A673 (cell line): ENCODE results near the gene KCNK18. TPM values are rescaled to one million over a fixed set of nuclear protein-coding genes. Genes with fewer than 3 reads are reported as not detected.

ENCODE experiments used
- BruUV-seq: library from RNA; stranded (reverse); fragments of 400-500 nt; replicated peaks from 2 replicates; lab custom pipeline; 2021; lab: Mats Ljungman, UMichigan
- CTCF ChIA-PET: fragments of 300-600 bp; sonication (Branson Sonifier 250); formaldehyde crosslinking; loops from one replicate; lab custom pipeline; 2022; ENCODE audit warnings: antibody characterized with exemption; lab: Charles Lee
- POLR2A ChIA-PET: fragments of 300-600 bp; sonication (Branson Sonifier 250); formaldehyde crosslinking; loops from one replicate; lab custom pipeline; 2022; ENCODE audit warnings: antibody characterized with exemption; ENCODE audit not compliant: low non-redundant PET; lab: Charles Lee
- DNase-seq: peaks from one replicate; pipeline ENCODE4 v3.0.0-alpha.2; 2015; ENCODE audit warnings: low spot score
- H3K27ac ChIP-seq: fragments of 200-600 bp; sonication (generic); 2 replicates; pipeline ENCODE4 v1.5.1; 2016; ENCODE audit warnings: mixed run types, low read depth, mild to moderate bottlenecking, mixed read lengths, antibody characterized with exemption, low read length; ENCODE audit not compliant: poor library complexity, severe bottlenecking
- H3K27me3 ChIP-seq: fragments of 200-600 bp; sonication (generic); replicated peaks from 2 replicates; pipeline ENCODE4 v1.6.1; 2017; ENCODE audit warnings: mixed run types, low read depth, mild to moderate bottlenecking, mixed read lengths, antibody characterized with exemption, low read length; ENCODE audit not compliant: insufficient read depth, poor library complexity
- H3K36me3 ChIP-seq: fragments of 200-600 bp; sonication (generic); 2 replicates; pipeline ENCODE4 v1.6.1; 2016; ENCODE audit warnings: mixed run types, mild to moderate bottlenecking, mixed read lengths, antibody characterized with exemption, low read length; ENCODE audit not compliant: insufficient read depth, poor library complexity, severe bottlenecking
- H3K4me1 ChIP-seq: fragments of 200-600 bp; sonication (generic); 2 replicates; pipeline ENCODE4 v1.6.1; 2017; ENCODE audit warnings: mixed run types, mild to moderate bottlenecking, mixed read lengths, antibody characterized with exemption, low read length; ENCODE audit not compliant: insufficient read depth, poor library complexity, severe bottlenecking
- H3K4me3 ChIP-seq: fragments of 200-600 bp; sonication (generic); 2 replicates; pipeline ENCODE4 v1.5.1; 2016; ENCODE audit warnings: low read depth, mixed run types, mild to moderate bottlenecking, mixed read lengths, low read length; ENCODE audit not compliant: poor library complexity, severe bottlenecking
- H3K9me3 ChIP-seq: fragments of 200-600 bp; sonication (generic); 2 replicates; pipeline ENCODE4 v1.6.1; 2016; ENCODE audit warnings: mixed run types, low read depth, mild to moderate bottlenecking, mixed read lengths, antibody characterized with exemption, low read length; ENCODE audit not compliant: poor library complexity, severe bottlenecking
- CTCF ChIP-seq: fragments of 300-800, 200-600 bp; sonication (generic); conservative IDR thresholded peaks from 2 replicates; pipeline ENCODE4 v1.5.1; 2017; ENCODE audit warnings: low read depth, mild to moderate bottlenecking, antibody characterized with exemption, low read length, moderate library complexity, mixed read lengths
- EZH2 ChIP-seq: fragments of 200-600 bp; sonication (generic); IDR thresholded peaks from 2 replicates; pipeline ENCODE4 v1.6.1; 2017; ENCODE audit warnings: borderline replicate concordance, low read depth, mild to moderate bottlenecking, mixed read lengths, antibody characterized with exemption, low read length; ENCODE audit not compliant: poor library complexity, severe bottlenecking
- intact Hi-C: fragments of 100-400 bp; cut with micrococcal nuclease; formaldehyde crosslinking; loops from one replicate; pipeline ENCODE4 v1.10.0; 2022; ENCODE audit not compliant: unreplicated experiment
- total RNA-seq: library from RNA; stranded (reverse); gene quantifications from 2 replicates; pipeline ENCODE4 v1.2.3, GENCODE V29; 2021

Gene KCNK18
- total RNA-seq, 1 experiment from 2014 or later, result 0.43 TPM

GRCh38 chr10:117237401-117237991, 40.2 kb downstream of the KCNK18 start:
- ChIA-PET CTCF (no interaction called here), POLR2A (no interaction called here)
- no TSS peak for BruUV-seq
- intact Hi-C loops, result no loop called here
- Histone ChIP-seq H3K27me3 (peaks cover 95% of the 10 kb centered on the region), H3K4me1 (no peaks in the 10 kb centered on the region), H3K27ac (no peak overlapping the region), H3K9me3 (no peaks in the 10 kb centered on the region), H3K36me3 (no peaks in the 10 kb centered on the region), H3K4me3 (no peak overlapping the region)
- TF ChIP-seq EZH2 (no peak), CTCF (no peak)
- DNase-seq, result no peak

- H3K36me3 ChIP-seq, result no peaks in the 10 kb centered on the region
- no peak overlapping the region for H3K4me3 ChIP-seq
- DNase-seq, result no peak
- ChIA-PET CTCF (interaction anchor here (0.7 kb wide), 1 partner anchor 23 kb away, joined by 3 read pairs; no protein-coding TSS in a partner anchor), POLR2A (no interaction called here)
- intact Hi-C loops, result no loop called here
- H3K27ac ChIP-seq, result no peak overlapping the region
- peaks cover 95% of the 10 kb centered on the region for H3K27me3 ChIP-seq
- no peaks in the 10 kb centered on the region for H3K9me3 ChIP-seq
- no TSS peak for BruUV-seq
- H3K4me1 ChIP-seq, result no peaks in the 10 kb centered on the region
- TF ChIP-seq EZH2, result no peak
- no peak for TF ChIP-seq CTCF
These were observed 41.8 kb downstream of the KCNK18 start for GRCh38 chr10:117239051-117239450.

- no peaks in the 10 kb centered on the region for H3K9me3 ChIP-seq
- ChIA-PET POLR2A (no interaction called here), CTCF (interaction anchor here (0.7 kb wide), 1 partner anchor 24 kb away, joined by 3 read pairs; no protein-coding TSS in a partner anchor)
- no peak overlapping the region for H3K4me3 ChIP-seq
- no peak for TF ChIP-seq EZH2
- no peak for TF ChIP-seq CTCF
- no TSS peak for BruUV-seq
- H3K27ac ChIP-seq, result no peak overlapping the region
- no peaks in the 10 kb centered on the region for H3K4me1 ChIP-seq
- no peak for DNase-seq
- H3K36me3 ChIP-seq, result no peaks in the 10 kb centered on the region
- intact Hi-C loops, result no loop called here
- peaks cover 93% of the 10 kb centered on the region for H3K27me3 ChIP-seq
These were observed 42.7 kb downstream of the KCNK18 start for GRCh38 chr10:117239721-117240620.
